Stomach (tissue), 4 donors: ENCODE results near the gene DHRSX.

Experiments
- EP300 ChIP-seq: sonication (generic); formaldehyde crosslinking; IDR thresholded peaks from one replicate; pipeline ENCODE4 v1.6.1; 2017; ENCODE audit warnings: antibody characterized with exemption
- POLR2A ChIP-seq, 4 donors: fragments of 450-650 bp; IDR thresholded peaks; one replicate each; pipeline ENCODE4 v1.6.1; 2016; ENCODE audit warnings: antibody characterized with exemption in 4 of 4, control low read depth in 2 of 4, mild to moderate bottlenecking in 1 of 4, moderate library complexity in 1 of 4
- POLR2AphosphoS5 ChIP-seq, 3 donors: sonication (generic); formaldehyde crosslinking; IDR thresholded peaks; one replicate each; pipeline ENCODE4 v1.6.1; 2016; ENCODE audit warnings: antibody characterized with exemption in 3 of 3
- TF ChIP-seq, protein P1 (sequence below), 7 experiments: fragments of 450-650 bp in 4 of 7; fragments of 200-600 bp in 3 of 7; sonication (generic) in 3 of 7; IDR thresholded peaks; one replicate each; pipeline ENCODE4 v1.5.1; 2016 to 2019; ENCODE audit warnings: antibody characterized with exemption in 7 of 7, control low read depth in 2 of 7, mild to moderate bottlenecking in 1 of 7

DNA sequence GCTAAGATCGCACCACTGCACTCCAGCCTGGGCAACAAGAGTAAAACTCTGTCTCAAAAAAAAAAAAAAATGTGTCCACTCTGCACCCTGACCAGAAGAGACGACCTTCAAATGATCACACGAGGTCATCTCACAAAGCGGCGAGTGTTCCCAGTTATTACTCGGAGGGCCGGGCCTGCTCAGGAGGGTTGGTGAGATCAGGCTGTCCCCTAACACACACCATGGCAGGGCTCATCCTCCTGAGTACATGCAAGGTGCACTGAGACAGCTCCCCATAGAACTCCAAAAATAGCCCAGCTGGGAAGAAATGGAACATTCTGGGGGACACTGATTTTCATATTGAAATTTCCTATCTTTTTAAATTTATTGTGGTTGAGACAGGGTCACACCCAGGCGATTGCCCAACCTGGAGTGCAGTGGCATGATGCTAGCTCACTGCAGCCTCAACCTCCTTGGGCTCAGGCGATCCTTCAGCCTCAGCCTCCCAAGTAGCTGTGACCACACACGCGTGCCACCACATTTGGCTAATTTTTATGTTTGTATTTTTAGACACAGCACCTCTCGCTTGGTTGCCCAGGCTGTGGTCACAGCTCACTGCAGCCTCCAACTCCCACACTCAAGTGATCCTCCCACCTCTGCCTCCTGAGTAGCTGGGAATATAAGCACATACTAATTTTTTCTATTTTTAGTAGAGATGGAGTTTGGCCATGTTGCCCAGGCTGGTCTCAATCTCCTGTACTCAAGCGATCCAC lies 51.5 kb downstream of the DHRSX start:
- TF ChIP-seq POLR2A (IDR thresholded peaks at IDR 0.05) (no peak), POLR2AphosphoS5 (IDR thresholded peaks at IDR 0.05) (no peak), EP300 (no peak)
- TF ChIP-seq, protein P1, sequence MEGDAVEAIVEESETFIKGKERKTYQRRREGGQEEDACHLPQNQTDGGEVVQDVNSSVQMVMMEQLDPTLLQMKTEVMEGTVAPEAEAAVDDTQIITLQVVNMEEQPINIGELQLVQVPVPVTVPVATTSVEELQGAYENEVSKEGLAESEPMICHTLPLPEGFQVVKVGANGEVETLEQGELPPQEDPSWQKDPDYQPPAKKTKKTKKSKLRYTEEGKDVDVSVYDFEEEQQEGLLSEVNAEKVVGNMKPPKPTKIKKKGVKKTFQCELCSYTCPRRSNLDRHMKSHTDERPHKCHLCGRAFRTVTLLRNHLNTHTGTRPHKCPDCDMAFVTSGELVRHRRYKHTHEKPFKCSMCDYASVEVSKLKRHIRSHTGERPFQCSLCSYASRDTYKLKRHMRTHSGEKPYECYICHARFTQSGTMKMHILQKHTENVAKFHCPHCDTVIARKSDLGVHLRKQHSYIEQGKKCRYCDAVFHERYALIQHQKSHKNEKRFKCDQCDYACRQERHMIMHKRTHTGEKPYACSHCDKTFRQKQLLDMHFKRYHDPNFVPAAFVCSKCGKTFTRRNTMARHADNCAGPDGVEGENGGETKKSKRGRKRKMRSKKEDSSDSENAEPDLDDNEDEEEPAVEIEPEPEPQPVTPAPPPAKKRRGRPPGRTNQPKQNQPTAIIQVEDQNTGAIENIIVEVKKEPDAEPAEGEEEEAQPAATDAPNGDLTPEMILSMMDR (IDR thresholded peaks at IDR 0.05): no peak
